ENCODE measurements around the gene IQSEC1. TPM values are rescaled to one million over a fixed set of nuclear protein-coding genes. Genes with fewer than 3 reads are reported as not detected.

Gene IQSEC1
- total RNA-seq, 1 donor from 2014 or later = 82.3 TPM

DNA sequence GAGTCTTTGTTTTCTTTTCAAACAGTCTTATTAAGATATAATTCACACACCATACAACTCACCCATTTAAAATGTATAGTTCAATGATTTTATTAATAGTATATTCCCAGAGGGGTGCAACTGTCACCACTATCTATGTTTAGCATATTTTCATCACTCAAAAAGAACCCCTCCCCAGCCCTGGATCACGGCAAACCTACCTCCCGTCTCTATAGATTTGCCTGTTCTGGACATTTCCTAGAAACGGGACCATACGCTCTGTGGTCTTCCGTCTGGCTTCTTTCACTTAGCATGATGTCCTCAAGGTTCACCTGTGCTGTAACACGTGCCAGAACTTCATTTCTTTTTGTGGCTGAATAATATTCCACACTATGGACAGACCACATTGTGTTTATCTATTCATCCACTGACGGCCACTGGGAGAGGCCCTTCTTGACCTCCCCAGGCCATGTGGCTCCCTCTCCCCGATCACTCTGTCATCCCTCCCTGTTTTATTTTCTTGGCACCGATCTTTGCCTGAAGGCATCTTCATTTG is 56.4 kb downstream of the IQSEC1 start:
- Histone ChIP-seq H3K27ac (peak overlapping the region; percentile 89), H3K4me3 (peak overlapping the region; percentile 43), H3K36me3 (no peaks in the 10 kb centered on the region), H3K4me1 (peaks cover 69% of the 10 kb centered on the region), H3K9me3 (no peaks in the 10 kb centered on the region), H3K27me3 (ENCODE audit: low read depth) (no peaks in the 10 kb centered on the region)
- intact Hi-C loops (cut with DNase I) = no loop called here
- no peak for TF ChIP-seq CTCF (IDR thresholded peaks at IDR 0.05)
- ATAC-seq = no peak
- no peak for DNase-seq

DNA sequence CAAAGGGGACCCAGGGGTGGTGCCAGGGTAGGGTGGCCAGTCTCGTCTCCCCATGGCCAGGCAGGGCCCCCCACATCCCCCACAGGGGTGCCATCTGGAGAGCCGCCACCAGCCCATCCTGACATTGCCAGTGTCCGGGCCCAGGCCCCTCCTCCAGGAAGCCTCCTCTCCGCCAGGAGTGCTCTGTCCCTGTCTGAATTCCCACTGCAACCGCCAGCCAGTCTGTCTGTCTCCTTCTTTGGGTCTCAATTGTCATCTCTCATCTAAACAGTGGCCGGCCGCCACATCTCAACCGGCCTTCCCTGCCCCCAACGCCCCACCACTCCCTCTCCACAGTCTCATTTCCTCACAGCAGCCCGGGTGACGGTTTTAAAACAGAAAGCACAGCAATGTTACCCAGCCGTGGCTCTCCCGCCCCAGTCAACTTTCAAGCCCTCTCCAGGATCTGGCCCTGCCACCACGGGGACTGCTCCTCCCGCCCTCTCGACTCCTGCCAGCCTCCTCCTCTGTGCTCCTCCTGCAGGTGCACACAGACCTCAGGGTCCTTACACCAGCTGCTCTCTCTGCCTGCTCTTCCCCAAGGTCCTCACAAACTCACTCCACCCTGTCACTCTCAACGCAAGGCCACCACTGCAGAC is 57.0 kb downstream of the IQSEC1 start:
- no peaks in the 10 kb centered on the region for H3K9me3 ChIP-seq
- intact Hi-C loops (cut with DNase I) = no loop called here
- DNase-seq (peak; percentile 79), ATAC-seq (peak; percentile 55 to 69)
- H3K4me1 ChIP-seq = peaks cover 74% of the 10 kb centered on the region
- peak overlapping the region; percentile 89 for H3K27ac ChIP-seq
- TF ChIP-seq CTCF (IDR thresholded peaks at IDR 0.05) = no peak
- peak overlapping the region; percentile 43 for H3K4me3 ChIP-seq
- no peaks in the 10 kb centered on the region for H3K36me3 ChIP-seq
- no peaks in the 10 kb centered on the region for H3K27me3 ChIP-seq (ENCODE audit: low read depth)

DNA sequence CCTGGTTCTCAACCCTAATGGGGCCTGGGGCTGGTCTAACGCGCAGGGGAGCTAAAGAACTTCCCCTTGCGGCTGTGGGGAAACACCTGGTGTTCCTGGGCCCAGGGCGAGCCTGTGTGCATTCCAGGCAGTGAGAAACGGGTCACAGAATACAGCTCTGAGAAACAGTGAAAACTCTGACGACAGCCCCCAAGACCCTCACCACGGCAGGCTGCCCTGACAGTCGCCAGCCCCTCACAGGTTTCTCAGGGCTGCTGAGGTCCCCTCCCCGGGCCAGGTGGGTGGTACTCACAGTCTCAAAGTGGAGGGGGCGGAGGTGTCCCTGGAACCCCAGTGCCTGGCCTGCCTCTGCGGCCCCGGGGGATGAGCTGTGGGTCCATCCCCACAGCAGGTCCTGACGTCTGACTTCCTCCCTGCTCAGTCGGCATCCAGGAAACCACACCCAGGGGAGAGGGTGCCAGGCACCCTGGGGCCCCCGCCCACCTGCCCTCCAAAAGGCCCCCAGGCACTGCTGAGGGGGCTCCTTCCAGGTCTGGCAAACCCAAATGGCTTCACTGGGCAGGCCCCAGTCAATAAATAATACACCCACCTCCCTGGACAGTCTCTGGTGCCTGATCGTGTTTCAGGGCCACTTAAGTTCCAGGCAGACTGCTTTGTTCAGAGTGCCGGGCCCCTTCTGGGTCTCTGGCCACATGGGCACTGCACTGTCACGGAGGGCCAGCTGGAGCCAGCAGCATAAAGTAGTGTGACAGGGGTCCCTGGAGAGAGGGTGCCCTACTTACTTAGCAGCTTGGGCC is 57.7 kb downstream of the IQSEC1 start:
- Histone ChIP-seq H3K9me3 (no peaks in the 10 kb centered on the region), H3K27ac (peak overlapping the region; percentile 89), H3K36me3 (no peaks in the 10 kb centered on the region), H3K27me3 (ENCODE audit: low read depth) (no peaks in the 10 kb centered on the region), H3K4me3 (peak overlapping the region; percentile 43), H3K4me1 (peaks cover 80% of the 10 kb centered on the region)
- TF ChIP-seq CTCF (IDR thresholded peaks at IDR 0.05) = no peak
- ATAC-seq = peak; percentile 55 to 61
- intact Hi-C loops (cut with DNase I) = no loop called here
- DNase-seq = peak; percentile 76

GRCh38 chr3:13014755-13015285 is 58.4 kb downstream of the IQSEC1 start:
- Histone ChIP-seq H3K4me3 (peak overlapping the region; percentile 43), H3K4me1 (peaks cover 82% of the 10 kb centered on the region), H3K9me3 (no peaks in the 10 kb centered on the region), H3K27me3 (ENCODE audit: low read depth) (no peaks in the 10 kb centered on the region), H3K27ac (peak overlapping the region; percentile 89), H3K36me3 (no peaks in the 10 kb centered on the region)
- intact Hi-C loops (cut with DNase I) = no loop called here
- no peak for TF ChIP-seq CTCF (IDR thresholded peaks at IDR 0.05)
- DNase-seq = peak; percentile 37
- ATAC-seq = no peak

- Histone ChIP-seq H3K36me3 (no peaks in the 10 kb centered on the region), H3K27ac (peak overlapping the region; percentile 89), H3K4me1 (peaks cover 85% of the 10 kb centered on the region), H3K9me3 (no peaks in the 10 kb centered on the region), H3K27me3 (ENCODE audit: low read depth) (no peaks in the 10 kb centered on the region), H3K4me3 (peak overlapping the region; percentile 43)
- DNase-seq (peak; percentile 62), ATAC-seq (no peak)
- intact Hi-C loops (cut with DNase I) = no loop called here
- no peak for TF ChIP-seq CTCF (IDR thresholded peaks at IDR 0.05)
These were observed 59.1 kb downstream of the IQSEC1 start for GRCh38 chr3:13013994-13014754.

Measured in lower lobe of right lung (tissue), 2 donors.